ENCODE results near the gene RYR2. TPM values are rescaled to one million over a fixed set of nuclear protein-coding genes. Genes with fewer than 3 reads are reported as not detected.

The RYR2 gene
- total RNA-seq, 1 experiment from 2014 or later = 3.4 TPM

GRCh38 chr1:237016626-237017025 lies 25.4 kb upstream of the RYR2 start:
- Histone ChIP-seq H2BK15ac (ENCODE audit: low read depth, low read length) (no peak overlapping the region), H4K20me1 (ENCODE audit: control insufficient read depth, insufficient read depth, insufficient read length) (no peaks in the 10 kb centered on the region), H3K4ac (ENCODE audit: low read depth, low read length) (no peak overlapping the region), H3K23me2 (ENCODE audit: insufficient read length, low read depth, low read length, poor library complexity, severe bottlenecking) (no peaks in the 10 kb centered on the region), H3K79me2 (ENCODE audit: insufficient read depth, low read length) (no peaks in the 10 kb centered on the region), H3K27ac (ENCODE audit: insufficient read length, low read depth, low read length) (peak overlapping the region; percentile 44), H3T11ph (ENCODE audit: low read length) (no peak overlapping the region), H3K27me3 (ENCODE audit: insufficient read depth, low read length) (no peaks in the 10 kb centered on the region), H3K14ac (ENCODE audit: insufficient read depth, low read length) (no peak overlapping the region), H2BK5ac (ENCODE audit: insufficient read length, low read length) (no peak overlapping the region), H4K5ac (ENCODE audit: insufficient read length, low read depth, low read length) (no peak overlapping the region), H2AFZ (ENCODE audit: low read length) (no peak overlapping the region), H3K56ac (ENCODE audit: insufficient read length, low read depth, low read length) (no peak overlapping the region), H3K9me3 (ENCODE audit: control insufficient read depth, low read depth, low read length) (no peaks in the 10 kb centered on the region), H3K18ac (ENCODE audit: insufficient read length, low read depth, low read length) (no peak overlapping the region), H4K91ac (ENCODE audit: insufficient read length, low read depth, low read length) (no peak overlapping the region), H3K23ac (ENCODE audit: insufficient read length, low read depth, low read length) (no peak overlapping the region), H2AK5ac (ENCODE audit: insufficient read length, low read length) (no peak overlapping the region), H3K9ac (ENCODE audit: extremely low read depth, insufficient read length, low read length) (no peak overlapping the region), H2BK20ac (ENCODE audit: low read depth, low read length, poor library complexity, severe bottlenecking) (no peak overlapping the region), H2BK120ac (ENCODE audit: low read depth, low read length, poor library complexity, severe bottlenecking) (no peak overlapping the region), H3K4me2 (ENCODE audit: insufficient read depth, insufficient read length, low read length) (no peak overlapping the region), H2BK12ac (ENCODE audit: insufficient read length, low read depth, low read length) (no peak overlapping the region), H3K79me1 (ENCODE audit: insufficient read depth, low read depth, low read length, poor library complexity, severe bottlenecking) (no peaks in the 10 kb centered on the region), H3K4me1 (ENCODE audit: insufficient read depth, low read length) (peaks cover 2% of the 10 kb centered on the region; the same call in 1 of the 2 replicates), H4K8ac (replicated peaks; ENCODE audit: insufficient read length, low read depth, low read length) (no peak overlapping the region)
- Mint-ChIP-seq H3K36me3 (ENCODE audit: insufficient read depth in 1 of 3, low read depth in 3 of 3) (no peaks in the 10 kb centered on the region; a peak in 1 of 7 replicates), H3K4me1 (peaks cover 32% of the 10 kb centered on the region in 2 experiments), H3K27me3 (ENCODE audit: low read depth) (no peaks in the 10 kb centered on the region), H3K9me3 (no peaks in the 10 kb centered on the region), H3K4me3 (peak overlapping the region in 1 of 2 experiments; percentile 7; a peak in 1 of 5 replicates), H3K27ac (peak overlapping the region; percentile 85 to 98 (median 86))
- 0 out of 3 replicates have a peak, but pooled peaks have one; percentile 10 for TF ChIP-seq CTCF (conservative IDR thresholded peaks at IDR 0.05)
- no peak for DNase-seq
- WGBS (ENCODE audit: extremely low coverage, insufficient read length, low lambda C conversion rate) = no CpG with 5 or more reads among the region's 1 CpG
